Progenitor cell of endocrine pancreas (in vitro differentiated cells): ENCODE data around the gene DOCK9. TPM values are rescaled to one million over a fixed set of nuclear protein-coding genes. Genes with fewer than 3 reads are reported as not detected.

Experiments
- DNase-seq: peaks from one replicate; pipeline ENCODE4 v3.0.0; 2021; ENCODE audit warnings: low spot score; ENCODE audit not compliant: unreplicated experiment
- H3K27ac Mint-ChIP-seq: 2 replicates; pipeline ENCODE4 v1.8.0; 2021; ENCODE audit warnings: mild to moderate bottlenecking, moderate library complexity, mixed read lengths
- H3K27me3 Mint-ChIP-seq: 2 replicates; pipeline ENCODE4 v1.8.0; 2021; ENCODE audit warnings: mixed read lengths
- H3K36me3 Mint-ChIP-seq: 2 replicates; pipeline ENCODE4 v1.8.0; 2022; ENCODE audit warnings: mixed read lengths; ENCODE audit not compliant: insufficient read depth
- H3K4me1 Mint-ChIP-seq: 2 replicates; pipeline ENCODE4 v1.8.0; 2021; ENCODE audit warnings: low read depth, mixed read lengths
- H3K4me3 Mint-ChIP-seq: 2 replicates; pipeline ENCODE4 v1.8.0; 2021; ENCODE audit warnings: low read depth, mild to moderate bottlenecking, moderate library complexity, mixed read lengths
- H3K9me3 Mint-ChIP-seq: 2 replicates; pipeline ENCODE4 v1.8.0; 2021; ENCODE audit warnings: low read depth, mixed read lengths
- total RNA-seq: library from RNA; stranded (reverse); gene quantifications from 2 replicates; pipeline ENCODE4 v1.2.1, GENCODE V29; 2021
- TF ChIP-seq, protein P1 (sequence below): fragments of 200-600 bp; sonication (generic); IDR thresholded peaks from one replicate; pipeline ENCODE4 v1.5.0; 2021; ENCODE audit warnings: antibody characterized with exemption, mild to moderate bottlenecking; ENCODE audit not compliant: unreplicated experiment

The DOCK9 gene
- total RNA-seq, 1 donor from 2014 or later = 35.7 TPM

DNA sequence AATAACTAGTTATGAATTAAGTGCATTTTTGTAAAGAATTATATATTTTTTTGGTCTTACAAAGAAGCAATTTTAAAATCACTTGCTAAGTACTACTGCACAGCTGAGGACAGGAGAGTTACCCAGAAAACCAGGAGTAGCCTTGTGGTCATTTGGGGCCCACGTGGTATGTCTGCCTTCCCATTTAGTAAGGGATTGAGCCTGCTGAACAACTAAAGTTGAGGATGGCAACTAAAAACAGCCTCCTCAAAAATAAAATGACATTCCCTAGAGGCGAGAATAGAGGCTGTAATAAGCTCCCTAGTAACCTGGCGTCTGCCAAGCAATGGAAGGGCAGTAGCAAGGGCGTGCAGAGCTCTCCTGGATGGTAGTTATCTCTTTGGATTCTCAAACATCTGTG is 36.3 kb downstream of the DOCK9 start:
- H3K36me3 Mint-ChIP-seq = no peaks in the 10 kb centered on the region
- TF ChIP-seq, protein P1, sequence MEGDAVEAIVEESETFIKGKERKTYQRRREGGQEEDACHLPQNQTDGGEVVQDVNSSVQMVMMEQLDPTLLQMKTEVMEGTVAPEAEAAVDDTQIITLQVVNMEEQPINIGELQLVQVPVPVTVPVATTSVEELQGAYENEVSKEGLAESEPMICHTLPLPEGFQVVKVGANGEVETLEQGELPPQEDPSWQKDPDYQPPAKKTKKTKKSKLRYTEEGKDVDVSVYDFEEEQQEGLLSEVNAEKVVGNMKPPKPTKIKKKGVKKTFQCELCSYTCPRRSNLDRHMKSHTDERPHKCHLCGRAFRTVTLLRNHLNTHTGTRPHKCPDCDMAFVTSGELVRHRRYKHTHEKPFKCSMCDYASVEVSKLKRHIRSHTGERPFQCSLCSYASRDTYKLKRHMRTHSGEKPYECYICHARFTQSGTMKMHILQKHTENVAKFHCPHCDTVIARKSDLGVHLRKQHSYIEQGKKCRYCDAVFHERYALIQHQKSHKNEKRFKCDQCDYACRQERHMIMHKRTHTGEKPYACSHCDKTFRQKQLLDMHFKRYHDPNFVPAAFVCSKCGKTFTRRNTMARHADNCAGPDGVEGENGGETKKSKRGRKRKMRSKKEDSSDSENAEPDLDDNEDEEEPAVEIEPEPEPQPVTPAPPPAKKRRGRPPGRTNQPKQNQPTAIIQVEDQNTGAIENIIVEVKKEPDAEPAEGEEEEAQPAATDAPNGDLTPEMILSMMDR = no peak
- no peak overlapping the region for H3K27ac Mint-ChIP-seq
- no peak overlapping the region for H3K4me3 Mint-ChIP-seq
- peaks cover 19% of the 10 kb centered on the region for H3K27me3 Mint-ChIP-seq
- no peaks in the 10 kb centered on the region for H3K9me3 Mint-ChIP-seq
- H3K4me1 Mint-ChIP-seq = peaks cover 19% of the 10 kb centered on the region
- no peak for DNase-seq

DNA sequence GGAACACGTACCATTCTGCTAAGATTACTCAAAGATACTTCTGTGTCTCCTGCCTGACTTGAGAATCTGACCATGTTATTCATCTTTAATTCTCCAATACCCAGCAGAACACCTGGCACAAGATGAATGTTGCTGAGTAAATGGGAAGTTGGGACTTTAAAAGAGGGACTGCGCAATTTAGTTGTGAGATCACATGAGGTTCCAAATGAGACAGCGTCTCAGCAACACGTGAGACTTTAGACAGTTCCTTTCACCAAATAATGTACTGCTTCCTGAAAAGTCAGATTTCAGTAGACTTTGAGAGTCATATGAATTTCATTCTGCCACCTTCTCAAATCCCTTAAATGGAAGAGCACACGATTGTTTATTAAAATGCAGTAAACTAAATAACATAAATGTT is 36.7 kb downstream of the DOCK9 start:
- DNase-seq = no peak
- H3K27me3 Mint-ChIP-seq = peaks cover 15% of the 10 kb centered on the region
- peaks cover 17% of the 10 kb centered on the region for H3K4me1 Mint-ChIP-seq
- TF ChIP-seq, protein P1 = no peak
- no peaks in the 10 kb centered on the region for H3K36me3 Mint-ChIP-seq
- H3K27ac Mint-ChIP-seq = no peak overlapping the region
- no peak overlapping the region for H3K4me3 Mint-ChIP-seq
- H3K9me3 Mint-ChIP-seq = no peaks in the 10 kb centered on the region

DNA sequence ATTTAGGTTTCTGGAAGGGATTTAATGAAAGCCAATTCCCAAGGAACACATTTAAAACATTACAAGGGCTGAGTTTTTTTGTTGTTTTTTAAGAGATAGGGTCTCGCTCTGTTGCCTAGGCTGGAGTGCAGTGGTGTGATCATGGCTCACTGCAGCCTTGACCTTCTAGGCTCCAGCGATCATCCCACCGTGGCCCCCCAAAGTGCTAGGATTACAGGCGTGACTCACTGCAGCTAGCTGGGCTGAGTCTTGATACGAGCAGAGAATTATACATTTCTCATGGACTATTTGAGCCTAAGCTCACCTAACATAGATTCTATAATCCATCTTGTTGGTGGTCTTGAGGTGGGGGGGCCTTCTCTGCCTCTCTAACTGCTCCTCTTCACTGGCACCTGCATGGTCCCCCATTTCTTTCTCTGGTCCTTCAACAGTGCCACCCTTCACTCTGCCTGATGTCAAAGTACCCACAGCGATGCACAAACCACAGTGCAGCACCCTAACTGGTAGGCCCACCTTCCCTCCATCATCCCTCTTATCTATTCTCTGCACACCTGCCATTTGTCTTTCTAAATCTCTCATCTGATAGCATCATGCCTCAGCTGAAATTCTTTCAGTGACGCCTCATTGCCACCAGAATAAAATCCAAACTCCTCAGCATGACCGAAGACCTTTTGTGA is 37.4 kb downstream of the DOCK9 start:
- DNase-seq = no peak
- H3K27ac Mint-ChIP-seq = no peak overlapping the region
- peaks cover 8% of the 10 kb centered on the region for H3K27me3 Mint-ChIP-seq
- no peak overlapping the region for H3K4me3 Mint-ChIP-seq
- H3K9me3 Mint-ChIP-seq = no peaks in the 10 kb centered on the region
- H3K4me1 Mint-ChIP-seq = peaks cover 15% of the 10 kb centered on the region
- TF ChIP-seq, protein P1 = no peak
- H3K36me3 Mint-ChIP-seq = no peaks in the 10 kb centered on the region

DNA sequence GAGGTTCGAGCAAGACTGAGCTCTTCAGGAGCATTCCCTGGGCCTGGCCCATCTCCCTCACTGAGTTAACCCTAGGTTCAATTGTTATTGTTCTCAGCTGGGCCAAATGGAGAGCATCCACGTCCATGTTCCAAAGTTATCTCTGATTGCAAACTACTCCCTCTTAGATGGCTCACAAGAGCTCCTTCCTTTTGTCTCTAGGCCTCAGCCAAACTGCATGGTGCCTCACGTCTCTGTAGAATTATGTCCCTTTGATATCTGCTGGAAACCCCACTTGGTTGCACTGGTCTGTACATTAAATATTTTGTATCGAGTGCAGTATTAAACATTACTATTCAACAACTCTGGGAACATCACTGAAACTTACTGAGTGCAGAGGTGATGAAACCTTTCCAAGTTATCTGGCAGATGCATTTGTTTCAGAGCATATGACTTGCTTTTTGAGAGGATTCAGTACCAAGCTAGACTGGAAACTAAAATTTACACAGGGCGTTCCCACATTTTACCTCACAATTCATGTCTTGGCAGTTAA is 38.1 kb downstream of the DOCK9 start:
- peaks cover 15% of the 10 kb centered on the region for H3K4me1 Mint-ChIP-seq
- no peak overlapping the region for H3K4me3 Mint-ChIP-seq
- peaks cover 2% of the 10 kb centered on the region for H3K36me3 Mint-ChIP-seq
- H3K9me3 Mint-ChIP-seq = peaks cover 3% of the 10 kb centered on the region
- H3K27me3 Mint-ChIP-seq = peaks cover 4% of the 10 kb centered on the region
- TF ChIP-seq, protein P1 = no peak
- DNase-seq = no peak
- no peak overlapping the region for H3K27ac Mint-ChIP-seq

DNA sequence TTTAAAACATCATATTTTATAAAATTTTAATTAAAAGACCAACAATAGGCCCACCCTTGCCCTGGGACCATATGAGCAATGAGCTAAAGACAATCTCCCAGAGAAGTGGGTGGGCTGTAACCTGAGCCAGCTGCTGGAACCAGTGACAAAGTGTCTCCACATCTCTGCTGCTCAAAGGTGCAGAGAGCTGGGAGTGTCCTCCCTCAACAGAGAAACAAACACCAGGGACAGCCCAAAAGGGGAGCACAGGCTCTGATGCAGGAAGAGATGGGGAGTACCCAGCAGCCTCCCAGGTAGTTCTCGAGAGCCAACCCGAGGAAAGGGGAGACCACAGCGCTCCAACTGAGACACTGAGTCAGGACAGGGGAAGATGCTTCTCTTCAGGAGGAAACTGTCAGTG is 39.1 kb downstream of the DOCK9 start:
- no peak for DNase-seq
- H3K4me3 Mint-ChIP-seq = no peak overlapping the region
- H3K27ac Mint-ChIP-seq = no peak overlapping the region
- H3K9me3 Mint-ChIP-seq = peaks cover 10% of the 10 kb centered on the region
- TF ChIP-seq, protein P1 = no peak
- peaks cover 15% of the 10 kb centered on the region for H3K4me1 Mint-ChIP-seq
- H3K27me3 Mint-ChIP-seq = peaks cover 4% of the 10 kb centered on the region
- H3K36me3 Mint-ChIP-seq = peaks cover 5% of the 10 kb centered on the region
